Smooth muscle cell (in vitro differentiated cells): ENCODE measurements around the gene ARNT2. TPM values are rescaled to one million over a fixed set of nuclear protein-coding genes. Genes with fewer than 3 reads are reported as not detected.

Experiments used
- DNase-seq: peaks from one replicate; lab custom pipeline; 2025; ENCODE audit not compliant: unreplicated experiment; lab: John Stamatoyannopoulos, UW
- H2AFZ ChIP-seq: fragments of 200-600 bp; sonication (generic); 2 replicates; pipeline ENCODE4 v1.6.0; 2016; ENCODE audit warnings: antibody characterized with exemption, low read depth, mild to moderate bottlenecking
- H3F3A ChIP-seq: fragments of 200-600 bp; sonication (generic); 2 replicates; pipeline ENCODE4 v1.6.0; 2017; ENCODE audit warnings: antibody characterized with exemption, low read depth
- H3K27ac ChIP-seq: fragments of 200-600 bp; sonication (generic); 2 replicates; pipeline ENCODE4 v1.5.1; 2016; ENCODE audit warnings: low read depth, mild to moderate bottlenecking
- H3K27me3 ChIP-seq: fragments of 200-600 bp; sonication (generic); 2 replicates; pipeline ENCODE4 v1.6.1; 2016; ENCODE audit warnings: low read depth, mild to moderate bottlenecking
- H3K36me3 ChIP-seq: fragments of 200-600 bp; sonication (generic); 2 replicates; pipeline ENCODE4 v1.5.1; 2016; ENCODE audit warnings: low read depth
- H3K4me1 ChIP-seq: fragments of 200-600 bp; sonication (generic); 2 replicates; pipeline ENCODE4 v1.5.1; 2016; ENCODE audit warnings: low read depth
- H3K4me2 ChIP-seq: fragments of 200-600 bp; sonication (generic); 2 replicates; pipeline ENCODE4 v1.6.0; 2016; ENCODE audit warnings: mild to moderate bottlenecking
- H3K4me3 ChIP-seq: fragments of 200-600 bp; sonication (generic); 2 replicates; pipeline ENCODE4 v1.5.1; 2016; ENCODE audit warnings: mild to moderate bottlenecking
- H3K79me2 ChIP-seq: fragments of 200-600 bp; sonication (generic); 2 replicates; pipeline ENCODE4 v1.6.0; 2016; ENCODE audit warnings: low read depth, mild to moderate bottlenecking
- H3K9ac ChIP-seq: fragments of 200-600 bp; sonication (generic); 2 replicates; pipeline ENCODE4 v1.6.0; 2016; ENCODE audit warnings: low read depth
- H3K9me3 ChIP-seq: fragments of 200-600 bp; sonication (generic); replicated peaks from 2 replicates; pipeline ENCODE4 v1.5.1; 2016; ENCODE audit warnings: low read depth
- H4K20me1 ChIP-seq: fragments of 200-600 bp; sonication (generic); 2 replicates; pipeline ENCODE4 v1.6.0; 2016; ENCODE audit warnings: low read depth
- CTCF ChIP-seq: fragments of 200-600 bp; sonication (generic); IDR thresholded peaks from 2 replicates; pipeline ENCODE4 v1.5.1; 2017; ENCODE audit warnings: borderline replicate concordance, mild to moderate bottlenecking, antibody characterized with exemption; ENCODE audit not compliant: insufficient read depth, poor library complexity, severe bottlenecking
- whole genome bisulfite sequencing: methylation state at CpG from one replicate; pipeline ENCODE4 v1.1.7; 2016; ENCODE audit warnings: low lambda C conversion rate; 5-methylcytosine and 5-hydroxymethylcytosine counted together
- polyA plus RNA-seq: library from polyadenylated mRNA; unstranded; fragments of >200 nt; fragmentation: Nextera tagmentation; extraction: Ambion mirVana; gene quantifications from 2 replicates; pipeline ENCODE4 v1.2.1, GENCODE V29; 2016
- total RNA-seq: library from RNA; depleted of rRNA; stranded (reverse); fragments of >200 nt; gene quantifications from 2 replicates; pipeline ENCODE4 v1.2.3, GENCODE V29; 2014

ARNT2 gene
- total and polyA plus RNA-seq, 2 experiments from 2014 or later: 0.55 to 2.8 TPM

- Histone ChIP-seq H3K4me1 (peaks cover 5% of the 10 kb centered on the region), H3K9ac (no peak overlapping the region), H3K9me3 (no peaks in the 10 kb centered on the region), H3K4me3 (no peak overlapping the region), H2AFZ (no peak overlapping the region), H3K27me3 (no peaks in the 10 kb centered on the region), H3K79me2 (no peaks in the 10 kb centered on the region), H3F3A (no peaks in the 10 kb centered on the region), H4K20me1 (no peaks in the 10 kb centered on the region), H3K36me3 (no peaks in the 10 kb centered on the region), H3K27ac (no peak overlapping the region), H3K4me2 (no peak overlapping the region)
- WGBS: 84% methylated on average over 6 of the region's 6 CpGs
- no peak for DNase-seq
- TF ChIP-seq CTCF: no peak
Observed at GRCh38 chr15:80462111-80462510, 57.9 kb downstream of the ARNT2 start.

- Histone ChIP-seq H3K9ac (no peak overlapping the region), H3K27me3 (no peaks in the 10 kb centered on the region), H4K20me1 (no peaks in the 10 kb centered on the region), H3K9me3 (no peaks in the 10 kb centered on the region), H3K79me2 (no peaks in the 10 kb centered on the region), H2AFZ (no peak overlapping the region), H3F3A (no peaks in the 10 kb centered on the region), H3K27ac (no peak overlapping the region), H3K4me1 (no peaks in the 10 kb centered on the region), H3K4me2 (no peak overlapping the region), H3K4me3 (no peak overlapping the region), H3K36me3 (no peaks in the 10 kb centered on the region)
- no peak for DNase-seq
- 60% methylated on average over 8 of the region's 8 CpGs for WGBS
- no peak for TF ChIP-seq CTCF
Observed at GRCh38 chr15:80462836-80463512, 58.8 kb downstream of the ARNT2 start.

GRCh38 chr15:80464951-80465625 is 60.9 kb downstream of the ARNT2 start:
- H3K27me3 ChIP-seq: no peaks in the 10 kb centered on the region
- DNase-seq: no peak
- no peak overlapping the region for H3K9ac ChIP-seq
- H3K27ac ChIP-seq: no peak overlapping the region
- H3K4me1 ChIP-seq: no peaks in the 10 kb centered on the region
- H3K79me2 ChIP-seq: no peaks in the 10 kb centered on the region
- H3K36me3 ChIP-seq: no peaks in the 10 kb centered on the region
- H3F3A ChIP-seq: no peaks in the 10 kb centered on the region
- 82% methylated on average over 4 of the region's 4 CpGs for WGBS
- H3K9me3 ChIP-seq: no peaks in the 10 kb centered on the region
- no peak overlapping the region for H2AFZ ChIP-seq
- H3K4me3 ChIP-seq: no peak overlapping the region
- H4K20me1 ChIP-seq: no peaks in the 10 kb centered on the region
- no peak for TF ChIP-seq CTCF
- no peak overlapping the region for H3K4me2 ChIP-seq

- Histone ChIP-seq H3K4me3 (no peak overlapping the region), H3K9ac (no peak overlapping the region), H3F3A (no peaks in the 10 kb centered on the region), H3K4me2 (no peak overlapping the region), H3K27me3 (no peaks in the 10 kb centered on the region), H2AFZ (no peak overlapping the region), H3K79me2 (no peaks in the 10 kb centered on the region), H3K9me3 (no peaks in the 10 kb centered on the region), H4K20me1 (no peaks in the 10 kb centered on the region), H3K27ac (no peak overlapping the region), H3K36me3 (no peaks in the 10 kb centered on the region), H3K4me1 (no peaks in the 10 kb centered on the region)
- 91% methylated on average over 5 of the region's 5 CpGs for WGBS
- TF ChIP-seq CTCF: no peak
- DNase-seq: no peak
Observed at GRCh38 chr15:80465626-80466005, 61.4 kb downstream of the ARNT2 start.
